ENCODE data around the gene ARHGEF4. TPM values are rescaled to one million over a fixed set of nuclear protein-coding genes. Genes with fewer than 3 reads are reported as not detected.

Gene ARHGEF4
- total and polyA plus RNA-seq, 5 donors = 1.8 to 5.2 (median 2.8) TPM

DNA sequence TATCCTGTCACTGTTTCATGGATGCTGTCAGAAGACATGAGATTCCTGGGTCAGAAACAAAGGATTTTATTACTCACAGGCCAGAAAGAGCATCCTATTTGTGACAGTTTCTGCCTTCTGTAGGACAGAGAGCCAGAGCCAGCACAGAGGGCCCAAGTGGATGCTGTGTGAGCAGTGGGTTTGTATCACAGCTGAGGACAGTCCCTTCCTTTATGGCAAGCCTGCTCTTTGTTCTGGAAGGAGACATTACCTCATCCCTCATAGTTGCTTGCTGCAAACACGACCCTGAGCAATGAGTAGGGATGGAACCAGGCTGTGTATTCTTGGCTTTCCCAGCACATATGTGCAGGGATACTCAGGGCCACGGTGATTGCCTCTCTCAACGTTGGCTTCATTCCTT lies 41.6 kb downstream of the ARHGEF4 start:
- intact Hi-C loops (cut with DNase I) = no loop called here
- no peak for DNase-seq
- ATAC-seq = no peak

GRCh38 chr2:130878933-130879332 lies 42.2 kb downstream of the ARHGEF4 start:
- intact Hi-C loops (cut with DNase I) = no loop called here
- DNase-seq (no peak), ATAC-seq (no peak)
- H3K27me3 ChIP-seq (ENCODE audit: control insufficient read depth, insufficient read depth) = no peaks in the 10 kb centered on the region
- H3K4me1 ChIP-seq (ENCODE audit: control insufficient read depth, insufficient read depth, low read length) = no peaks in the 10 kb centered on the region
- no peaks in the 10 kb centered on the region for H3K9me3 ChIP-seq (ENCODE audit: control insufficient read depth, low read length)
- 81% methylated on average over 2 of the region's 2 CpGs for WGBS
- no peak overlapping the region for H3K4me3 ChIP-seq (ENCODE audit: low read length)
- no peak overlapping the region for H3K27ac ChIP-seq (ENCODE audit: low read length)

More for the DNA sequence above, 41.6 kb downstream of the ARHGEF4 start:
- Histone ChIP-seq H3K9me3 (ENCODE audit: control insufficient read depth, low read length) (no peaks in the 10 kb centered on the region), H3K27ac (ENCODE audit: low read length) (no peak overlapping the region), H3K4me3 (ENCODE audit: low read length) (no peak overlapping the region), H3K4me1 (ENCODE audit: control insufficient read depth, insufficient read depth, low read length) (no peaks in the 10 kb centered on the region), H3K27me3 (ENCODE audit: control insufficient read depth, insufficient read depth) (no peaks in the 10 kb centered on the region)
- 52% methylated on average over 3 of the region's 3 CpGs for WGBS

- 73% methylated on average over 6 of the region's 6 CpGs for WGBS
- Histone ChIP-seq H3K4me3 (ENCODE audit: low read length) (no peak overlapping the region), H3K27ac (ENCODE audit: low read length) (no peak overlapping the region), H3K4me1 (ENCODE audit: control insufficient read depth, insufficient read depth, low read length) (no peaks in the 10 kb centered on the region), H3K27me3 (ENCODE audit: control insufficient read depth, insufficient read depth) (no peaks in the 10 kb centered on the region), H3K9me3 (ENCODE audit: control insufficient read depth, low read length) (no peaks in the 10 kb centered on the region)
- intact Hi-C loops (cut with DNase I) = no loop called here
- ATAC-seq (peak in 1 of 2 donors; percentile 29), DNase-seq (no peak)
These were observed 45.5 kb downstream of the ARHGEF4 start for GRCh38 chr2:130882111-130882690.

GRCh38 chr2:130882991-130883390 lies 46.3 kb downstream of the ARHGEF4 start:
- 74% methylated on average over 6 of the region's 6 CpGs for WGBS
- H3K9me3 ChIP-seq (ENCODE audit: control insufficient read depth, low read length) = no peaks in the 10 kb centered on the region
- H3K27ac ChIP-seq (ENCODE audit: low read length) = no peak overlapping the region
- H3K4me1 ChIP-seq (ENCODE audit: control insufficient read depth, insufficient read depth, low read length) = no peaks in the 10 kb centered on the region
- H3K27me3 ChIP-seq (ENCODE audit: control insufficient read depth, insufficient read depth) = no peaks in the 10 kb centered on the region
- ATAC-seq = no peak
- no peak for DNase-seq
- intact Hi-C loops (cut with DNase I) = no loop called here
- H3K4me3 ChIP-seq (ENCODE audit: low read length) = no peak overlapping the region

DNA sequence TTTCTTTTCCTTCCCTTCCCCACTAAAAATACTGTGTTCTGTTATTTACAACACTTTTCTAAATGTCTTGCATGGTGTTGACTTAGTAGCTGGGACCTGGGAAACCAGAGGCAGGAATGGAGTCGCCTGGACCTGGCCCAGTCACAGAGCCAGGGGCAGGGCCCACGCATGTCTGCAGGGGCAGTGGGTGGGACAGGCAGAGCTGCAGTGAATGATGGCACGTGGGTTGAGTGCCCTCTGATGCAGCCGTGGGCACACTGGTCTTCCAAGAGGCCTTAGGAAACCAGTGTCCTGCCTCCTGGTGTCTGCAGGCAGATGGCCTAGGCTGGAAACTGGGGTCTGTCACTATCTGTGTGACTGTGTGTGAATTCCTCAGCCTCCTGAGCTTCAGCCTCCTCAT lies 46.8 kb downstream of the ARHGEF4 start:
- H3K4me1 ChIP-seq (ENCODE audit: control insufficient read depth, insufficient read depth, low read length) = no peaks in the 10 kb centered on the region
- H3K27ac ChIP-seq (ENCODE audit: low read length) = no peak overlapping the region
- intact Hi-C loops (cut with DNase I) = no loop called here
- H3K27me3 ChIP-seq (ENCODE audit: control insufficient read depth, insufficient read depth) = no peaks in the 10 kb centered on the region
- H3K4me3 ChIP-seq (ENCODE audit: low read length) = no peak overlapping the region
- ATAC-seq (no peak), DNase-seq (no peak)
- WGBS = 69% methylated on average over 4 of the region's 4 CpGs
- no peaks in the 10 kb centered on the region for H3K9me3 ChIP-seq (ENCODE audit: control insufficient read depth, low read length)

DNA sequence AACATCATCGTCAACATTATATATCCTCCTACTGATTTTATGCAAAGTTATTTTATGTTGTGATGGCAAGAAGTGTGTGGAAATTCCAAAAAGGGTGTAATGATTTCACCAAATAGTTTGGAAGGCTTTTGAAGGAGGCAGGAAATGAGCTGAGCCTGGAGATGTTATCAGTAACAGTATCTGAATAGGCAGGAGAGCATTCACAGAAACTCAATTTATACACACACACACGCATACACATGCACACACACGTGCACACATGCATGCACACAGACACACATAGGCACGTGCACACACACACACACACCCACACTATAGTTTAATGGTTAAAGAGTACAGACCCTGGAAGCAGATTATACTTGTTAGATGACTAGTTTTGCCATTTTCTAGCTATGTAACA lies 47.3 kb downstream of the ARHGEF4 start:
- H3K27me3 ChIP-seq (ENCODE audit: control insufficient read depth, insufficient read depth) = no peaks in the 10 kb centered on the region
- 63% methylated on average over 4 of the region's 4 CpGs for WGBS
- ATAC-seq (no peak), DNase-seq (no peak)
- intact Hi-C loops (cut with DNase I) = no loop called here
- no peak overlapping the region for H3K4me3 ChIP-seq (ENCODE audit: low read length)
- H3K4me1 ChIP-seq (ENCODE audit: control insufficient read depth, insufficient read depth, low read length) = no peaks in the 10 kb centered on the region
- no peak overlapping the region for H3K27ac ChIP-seq (ENCODE audit: low read length)
- H3K9me3 ChIP-seq (ENCODE audit: control insufficient read depth, low read length) = no peaks in the 10 kb centered on the region

GRCh38 chr2:130884503-130884902 lies 47.8 kb downstream of the ARHGEF4 start:
- 74% methylated on average over 7 of the region's 7 CpGs for WGBS
- no peaks in the 10 kb centered on the region for H3K27me3 ChIP-seq (ENCODE audit: control insufficient read depth, insufficient read depth)

DNA sequence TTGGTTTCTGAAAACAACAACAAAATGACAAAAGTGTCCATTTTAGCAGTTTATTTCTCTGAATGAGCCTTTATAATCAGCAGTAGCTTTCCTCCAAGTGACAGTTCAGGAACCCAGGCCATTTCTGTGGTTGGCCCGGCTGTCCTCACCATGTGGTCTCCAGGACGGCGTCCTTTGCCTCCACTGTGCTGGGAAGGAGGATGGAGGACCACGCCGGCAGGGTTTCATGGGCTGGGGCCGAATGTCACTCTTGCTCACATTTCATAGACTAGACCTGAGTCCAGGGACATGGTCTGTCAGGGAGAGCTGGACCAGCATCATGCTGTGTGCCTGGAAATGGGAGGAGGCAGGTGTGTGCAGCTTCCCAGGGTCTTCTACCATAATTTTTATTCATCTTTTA lies 50.9 kb downstream of the ARHGEF4 start:
- Histone ChIP-seq H3K9me3 (ENCODE audit: control insufficient read depth, low read length) (no peaks in the 10 kb centered on the region), H3K4me3 (ENCODE audit: low read length) (no peak overlapping the region), H3K27me3 (ENCODE audit: control insufficient read depth, insufficient read depth) (no peaks in the 10 kb centered on the region), H3K27ac (ENCODE audit: low read length) (no peak overlapping the region), H3K4me1 (ENCODE audit: control insufficient read depth, insufficient read depth, low read length) (no peaks in the 10 kb centered on the region)
- ATAC-seq = no peak
- 83% methylated on average over 6 of the region's 6 CpGs for WGBS
- DNase-seq = no peak
- intact Hi-C loops (cut with DNase I) = no loop called here

More at GRCh38 chr2:130884503-130884902, 47.8 kb downstream of the ARHGEF4 start:
- intact Hi-C loops (cut with DNase I) = no loop called here
- no peaks in the 10 kb centered on the region for H3K9me3 ChIP-seq (ENCODE audit: control insufficient read depth, low read length)
- H3K27ac ChIP-seq (ENCODE audit: low read length) = no peak overlapping the region
- DNase-seq (no peak), ATAC-seq (no peak)
- H3K4me1 ChIP-seq (ENCODE audit: control insufficient read depth, insufficient read depth, low read length) = no peaks in the 10 kb centered on the region
- H3K4me3 ChIP-seq (ENCODE audit: low read length) = no peak overlapping the region

GRCh38 chr2:130890941-130891669 lies 54.4 kb downstream of the ARHGEF4 start:
- H3K9me3 ChIP-seq (ENCODE audit: control insufficient read depth, low read length) = no peaks in the 10 kb centered on the region
- WGBS = 79% methylated on average over 5 of the region's 5 CpGs
- intact Hi-C loops (cut with DNase I) = no loop called here
- no peaks in the 10 kb centered on the region for H3K4me1 ChIP-seq (ENCODE audit: control insufficient read depth, insufficient read depth, low read length)
- no peak for DNase-seq
- ATAC-seq = no peak
- no peak overlapping the region for H3K4me3 ChIP-seq (ENCODE audit: low read length)
- no peaks in the 10 kb centered on the region for H3K27me3 ChIP-seq (ENCODE audit: control insufficient read depth, insufficient read depth)
- no peak overlapping the region for H3K27ac ChIP-seq (ENCODE audit: low read length)

DNA sequence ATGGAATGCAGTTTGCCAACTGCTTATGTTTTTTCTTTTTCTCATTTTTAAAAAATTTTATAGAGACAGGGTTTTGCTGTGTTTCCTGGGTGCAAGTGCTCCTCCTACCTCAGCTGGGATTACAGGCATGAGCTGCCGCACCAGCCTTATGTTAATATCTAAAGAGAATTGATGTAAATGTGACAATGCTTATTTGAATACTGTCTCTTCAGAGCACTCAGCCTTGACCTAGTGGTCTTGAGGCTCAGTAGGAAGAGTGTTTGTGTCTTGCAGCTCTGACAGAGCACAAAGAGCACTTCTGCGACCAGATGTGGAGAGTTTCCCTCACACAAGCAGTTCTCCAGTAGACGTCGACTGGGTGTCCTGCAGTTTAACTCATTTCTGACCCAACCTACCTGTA lies 55.3 kb downstream of the ARHGEF4 start:
- no peak for ATAC-seq
- no peaks in the 10 kb centered on the region for H3K27me3 ChIP-seq (ENCODE audit: control insufficient read depth, insufficient read depth)
- H3K27ac ChIP-seq (ENCODE audit: low read length) = no peak overlapping the region
- H3K4me1 ChIP-seq (ENCODE audit: control insufficient read depth, insufficient read depth, low read length) = no peaks in the 10 kb centered on the region
- 68% methylated on average over 4 of the region's 4 CpGs for WGBS
- intact Hi-C loops (cut with DNase I) = no loop called here
- H3K4me3 ChIP-seq (ENCODE audit: low read length) = no peak overlapping the region
- no peak for DNase-seq
- no peaks in the 10 kb centered on the region for H3K9me3 ChIP-seq (ENCODE audit: control insufficient read depth, low read length)

DNA sequence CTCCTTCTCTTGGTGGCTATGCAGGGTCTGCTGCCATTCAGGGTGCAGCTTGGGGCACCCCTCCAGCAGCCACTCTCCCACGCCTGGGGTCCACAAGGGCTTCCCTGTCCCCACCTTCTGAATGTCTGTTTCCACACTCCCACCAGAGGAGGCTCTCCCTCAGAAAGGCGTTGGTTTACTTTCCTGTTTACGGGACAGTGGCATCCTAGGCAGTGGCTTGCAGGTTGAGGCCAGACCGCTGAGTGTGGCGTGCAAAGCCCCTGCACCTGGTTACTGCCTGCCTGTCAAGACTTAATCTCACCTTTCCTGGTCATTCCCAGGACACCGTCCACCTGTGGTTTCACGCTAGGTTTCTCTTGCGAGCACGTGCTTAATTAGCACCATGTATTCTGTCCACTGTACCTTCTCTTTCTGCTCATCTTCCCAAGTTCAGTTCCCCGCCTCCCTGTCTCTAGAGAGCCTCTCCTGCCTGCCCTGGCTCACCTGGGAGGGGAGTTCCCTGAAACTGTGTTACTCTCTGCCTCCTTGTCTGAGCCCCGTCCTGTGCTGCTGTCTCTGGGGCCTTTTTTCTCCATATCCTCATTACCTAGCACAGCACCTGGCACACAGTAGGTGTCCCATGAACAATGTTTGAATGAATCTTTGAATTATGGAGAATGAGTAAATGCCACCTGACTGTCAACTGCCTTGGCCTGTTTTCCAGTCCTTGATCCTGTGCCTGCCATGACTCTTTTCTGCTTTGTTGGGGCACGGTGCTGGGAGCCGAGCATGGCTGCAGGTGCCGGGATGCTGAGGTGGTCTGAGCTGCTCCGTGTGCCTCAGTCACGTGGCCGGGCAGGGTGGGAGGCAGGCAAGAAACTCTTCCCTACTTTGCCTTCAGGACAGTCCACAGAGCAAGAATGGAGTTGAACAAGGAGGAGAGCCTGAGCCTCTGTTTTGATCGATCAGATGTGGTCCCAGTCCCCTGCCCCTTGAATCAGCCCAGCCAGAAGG lies 56.4 kb downstream of the ARHGEF4 start:
- DNase-seq (no peak), ATAC-seq (no peak)
- no peak overlapping the region for H3K27ac ChIP-seq (ENCODE audit: low read length)
- intact Hi-C loops (cut with DNase I) = no loop called here
- no peaks in the 10 kb centered on the region for H3K9me3 ChIP-seq (ENCODE audit: control insufficient read depth, low read length)
- no peaks in the 10 kb centered on the region for H3K27me3 ChIP-seq (ENCODE audit: control insufficient read depth, insufficient read depth)
- WGBS = 82% methylated on average over 18 of the region's 18 CpGs
- no peaks in the 10 kb centered on the region for H3K4me1 ChIP-seq (ENCODE audit: control insufficient read depth, insufficient read depth, low read length)
- H3K4me3 ChIP-seq (ENCODE audit: low read length) = no peak overlapping the region

Measured in right cardiac atrium (tissue), 5 donors.